Measurements from ENCODE around the gene RASSF3. TPM values are rescaled to one million over a fixed set of nuclear protein-coding genes. Genes with fewer than 3 reads are reported as not detected.
"Not testable (repeated sequence)": the region's sequence is repeated elsewhere in the genome, so short reads cannot be mapped to it uniquely, and the experiment has no call there.

RASSF3 gene
- total RNA-seq, 1 donor from 2014 or later: 37.1 TPM

DNA sequence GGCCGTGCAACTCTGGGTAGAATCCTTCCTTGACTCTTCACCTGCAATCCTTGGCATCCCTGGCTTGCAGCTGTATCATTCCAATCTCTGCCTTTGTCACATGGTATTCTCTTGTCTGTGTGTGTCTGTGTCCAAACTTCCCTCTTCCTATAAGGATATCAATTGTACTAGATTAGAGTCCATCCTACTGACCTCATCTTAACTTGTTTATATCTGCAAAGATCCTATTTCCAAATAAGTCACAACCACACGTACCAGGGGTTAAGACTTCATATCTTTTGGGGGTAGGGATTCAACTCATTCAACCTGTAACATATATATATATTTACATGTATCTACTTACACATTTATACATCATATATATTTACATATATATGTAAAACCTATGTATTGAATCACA is 29.6 kb upstream of the RASSF3 start:
- peaks cover 6% of the 10 kb centered on the region for H3K27me3 Mint-ChIP-seq (ENCODE audit: insufficient read depth)
- intact Hi-C loops (cut with micrococcal nuclease): no loop called here
- H3K4me1 Mint-ChIP-seq (ENCODE audit: low read depth): peaks cover 13% of the 10 kb centered on the region
- peaks cover 7% of the 10 kb centered on the region for H3K9me3 Mint-ChIP-seq
- H3K36me3 Mint-ChIP-seq (ENCODE audit: low read depth): no peaks in the 10 kb centered on the region
- H3K27ac Mint-ChIP-seq: no peak overlapping the region
- DNase-seq (ENCODE audit: low spot score): no peak
- H3K4me3 Mint-ChIP-seq: no peak overlapping the region

DNA sequence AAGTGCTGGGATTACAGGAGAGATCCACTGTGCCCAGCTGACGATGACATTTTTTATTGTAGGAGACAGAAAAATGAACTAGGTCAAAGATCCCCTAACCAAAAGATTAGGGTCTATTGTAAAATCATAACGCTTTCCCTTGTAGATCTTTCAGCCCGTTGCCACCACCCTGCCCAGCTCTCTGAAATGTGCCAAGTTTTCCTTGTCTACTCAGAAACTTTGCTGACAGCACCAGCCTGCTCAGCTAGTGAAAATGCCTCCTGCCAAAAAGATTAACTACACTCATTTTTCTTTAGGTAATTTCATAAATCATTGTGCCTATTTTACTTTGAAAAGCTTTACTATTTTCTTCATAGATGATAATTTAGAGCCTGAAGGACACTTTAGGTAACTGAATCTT is 28.2 kb upstream of the RASSF3 start:
- Mint-ChIP-seq H3K27me3 (ENCODE audit: insufficient read depth) (peaks cover 6% of the 10 kb centered on the region), H3K36me3 (ENCODE audit: low read depth) (no peaks in the 10 kb centered on the region), H3K4me1 (ENCODE audit: low read depth) (peaks cover 13% of the 10 kb centered on the region), H3K4me3 (no peak overlapping the region), H3K9me3 (no peaks in the 10 kb centered on the region), H3K27ac (no peak overlapping the region)
- intact Hi-C loops (cut with micrococcal nuclease): no loop called here
- no peak for DNase-seq (ENCODE audit: low spot score)

DNA sequence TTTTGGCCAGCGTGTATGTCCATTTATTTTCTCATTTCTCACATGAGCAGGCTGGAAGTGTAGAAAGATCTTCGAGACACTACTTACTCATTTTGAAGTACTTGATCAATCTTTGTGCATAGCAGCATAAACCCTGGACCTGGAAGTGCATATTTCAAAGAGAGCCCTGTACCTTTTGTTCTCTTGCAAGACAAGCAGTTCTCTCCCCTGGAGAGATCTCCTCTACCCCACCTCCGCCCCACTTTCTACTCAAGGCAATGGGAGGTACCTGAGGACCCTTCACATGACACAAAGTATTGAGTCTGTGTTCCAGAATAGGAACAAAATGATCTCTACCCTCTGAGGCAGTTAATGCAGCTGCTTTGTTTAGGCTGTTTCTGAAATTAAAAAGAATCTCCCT is 27.4 kb upstream of the RASSF3 start:
- intact Hi-C loops (cut with micrococcal nuclease): no loop called here
- H3K36me3 Mint-ChIP-seq (ENCODE audit: low read depth): no peaks in the 10 kb centered on the region
- no peak for DNase-seq (ENCODE audit: low spot score)
- H3K4me3 Mint-ChIP-seq: no peak overlapping the region
- peaks cover 13% of the 10 kb centered on the region for H3K4me1 Mint-ChIP-seq (ENCODE audit: low read depth)
- no peak overlapping the region for H3K27ac Mint-ChIP-seq
- H3K9me3 Mint-ChIP-seq: no peaks in the 10 kb centered on the region
- H3K27me3 Mint-ChIP-seq (ENCODE audit: insufficient read depth): peaks cover 6% of the 10 kb centered on the region

DNA sequence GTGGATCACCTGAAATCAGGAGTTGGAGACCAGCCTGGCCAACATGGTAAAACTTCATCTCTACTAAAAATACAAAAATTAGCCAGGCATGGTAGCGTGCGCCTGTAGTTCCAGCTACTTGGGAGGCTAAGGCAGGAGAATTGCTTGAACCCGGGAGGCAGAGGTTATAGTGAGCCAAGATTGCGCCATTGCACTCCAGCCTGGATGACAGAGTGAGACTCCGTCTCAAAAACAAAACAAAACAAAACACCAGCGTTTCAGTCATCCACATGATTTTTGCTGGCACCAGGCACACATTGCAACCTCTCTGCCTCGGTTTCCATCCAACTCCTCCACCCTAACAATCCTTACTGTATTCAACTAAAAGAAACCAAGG is 26.9 kb upstream of the RASSF3 start:
- intact Hi-C loops (cut with micrococcal nuclease); DNase-seq (ENCODE audit: low spot score); H3K27ac Mint-ChIP-seq; H3K27me3 Mint-ChIP-seq (ENCODE audit: insufficient read depth); H3K9me3 Mint-ChIP-seq; H3K4me3 Mint-ChIP-seq; H3K36me3 Mint-ChIP-seq (ENCODE audit: low read depth): not testable (repeated sequence)
- peaks cover 13% of the 10 kb centered on the region for H3K4me1 Mint-ChIP-seq (ENCODE audit: low read depth)

DNA sequence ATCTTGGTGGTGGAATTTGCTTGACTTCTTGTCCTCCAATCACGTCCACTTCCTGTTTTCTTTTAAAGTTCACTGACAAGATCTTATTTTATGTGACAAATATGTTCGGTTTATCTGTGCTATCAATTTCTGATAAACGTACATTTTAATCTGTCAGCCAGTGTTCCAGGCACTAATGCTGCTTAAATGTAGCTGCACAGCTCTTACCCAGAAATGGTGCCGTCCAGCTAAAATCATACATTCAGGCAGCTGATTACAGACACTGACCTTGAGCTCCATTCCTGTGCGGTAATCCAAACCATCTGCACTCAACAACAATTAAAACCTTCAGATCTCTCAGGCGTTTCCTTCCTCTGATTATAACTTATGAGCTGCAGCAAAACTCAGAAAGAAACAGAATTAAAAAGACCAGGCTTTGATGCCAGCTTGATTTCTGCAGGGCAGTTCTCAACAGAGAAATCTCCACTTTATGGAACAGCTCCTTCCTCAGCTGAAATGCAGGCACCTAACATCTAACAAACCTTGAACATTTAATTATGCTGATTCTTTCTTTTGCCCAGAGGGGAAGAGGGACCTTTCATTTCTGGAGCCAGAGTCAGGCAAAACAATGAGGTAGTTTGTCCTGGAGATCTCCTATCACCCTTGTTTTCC is 26.4 kb upstream of the RASSF3 start:
- peaks cover 13% of the 10 kb centered on the region for H3K4me1 Mint-ChIP-seq (ENCODE audit: low read depth)
- H3K27me3 Mint-ChIP-seq (ENCODE audit: insufficient read depth): peaks cover 6% of the 10 kb centered on the region
- DNase-seq (ENCODE audit: low spot score): no peak
- H3K36me3 Mint-ChIP-seq (ENCODE audit: low read depth): no peaks in the 10 kb centered on the region
- intact Hi-C loops (cut with micrococcal nuclease): no loop called here
- no peak overlapping the region for H3K27ac Mint-ChIP-seq
- H3K4me3 Mint-ChIP-seq: no peak overlapping the region
- H3K9me3 Mint-ChIP-seq: no peaks in the 10 kb centered on the region

DNA sequence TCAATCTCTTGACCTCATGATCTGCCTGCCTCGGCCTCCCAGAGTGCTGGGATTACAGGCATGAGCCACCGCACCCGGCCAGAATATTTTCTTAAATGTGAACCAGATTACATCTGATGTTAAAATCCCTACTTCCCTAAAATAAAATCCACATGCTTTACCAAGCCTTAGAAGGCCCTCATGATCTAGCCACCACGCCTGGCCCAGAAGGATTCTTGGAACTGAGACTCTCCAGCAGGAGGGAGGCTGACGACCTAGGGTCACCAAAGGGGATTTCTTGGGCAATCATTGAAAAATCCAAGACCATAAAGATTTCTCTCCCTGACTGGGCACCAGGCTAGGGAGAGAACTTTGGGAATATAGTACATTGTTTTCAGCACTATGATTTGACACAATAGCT is 25.2 kb upstream of the RASSF3 start:
- Mint-ChIP-seq H3K27me3 (ENCODE audit: insufficient read depth) (peaks cover 6% of the 10 kb centered on the region), H3K27ac (no peak overlapping the region), H3K4me3 (no peak overlapping the region), H3K36me3 (ENCODE audit: low read depth) (no peaks in the 10 kb centered on the region), H3K4me1 (ENCODE audit: low read depth) (peaks cover 13% of the 10 kb centered on the region), H3K9me3 (no peaks in the 10 kb centered on the region)
- intact Hi-C loops (cut with micrococcal nuclease): no loop called here
- no peak for DNase-seq (ENCODE audit: low spot score)

DNA sequence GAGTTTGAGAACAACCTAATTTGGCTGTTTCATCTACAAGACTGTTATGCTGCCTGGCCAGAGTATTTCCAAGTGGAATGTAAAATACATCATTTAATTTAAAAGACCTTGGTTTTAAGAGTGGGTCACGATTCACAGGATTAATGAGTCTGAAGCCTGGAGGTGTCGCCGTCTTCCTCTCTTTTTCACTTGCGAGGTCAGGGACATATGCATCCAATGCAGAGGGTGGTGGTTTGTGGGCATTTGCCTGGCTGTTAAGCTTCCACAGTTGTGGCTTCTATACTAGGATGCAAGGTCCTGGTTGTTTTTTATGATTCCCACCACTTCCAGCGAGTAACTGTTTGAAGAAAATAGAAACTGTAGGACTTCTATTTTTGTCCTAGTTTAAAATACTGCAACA is 22.8 kb upstream of the RASSF3 start:
- no peaks in the 10 kb centered on the region for H3K36me3 Mint-ChIP-seq (ENCODE audit: low read depth)
- DNase-seq (ENCODE audit: low spot score): no peak
- intact Hi-C loops (cut with micrococcal nuclease): no loop called here
- peaks cover 13% of the 10 kb centered on the region for H3K4me1 Mint-ChIP-seq (ENCODE audit: low read depth)
- H3K9me3 Mint-ChIP-seq: no peaks in the 10 kb centered on the region
- peaks cover 7% of the 10 kb centered on the region for H3K27me3 Mint-ChIP-seq (ENCODE audit: insufficient read depth)
- no peak overlapping the region for H3K4me3 Mint-ChIP-seq
- H3K27ac Mint-ChIP-seq: no peak overlapping the region

DNA sequence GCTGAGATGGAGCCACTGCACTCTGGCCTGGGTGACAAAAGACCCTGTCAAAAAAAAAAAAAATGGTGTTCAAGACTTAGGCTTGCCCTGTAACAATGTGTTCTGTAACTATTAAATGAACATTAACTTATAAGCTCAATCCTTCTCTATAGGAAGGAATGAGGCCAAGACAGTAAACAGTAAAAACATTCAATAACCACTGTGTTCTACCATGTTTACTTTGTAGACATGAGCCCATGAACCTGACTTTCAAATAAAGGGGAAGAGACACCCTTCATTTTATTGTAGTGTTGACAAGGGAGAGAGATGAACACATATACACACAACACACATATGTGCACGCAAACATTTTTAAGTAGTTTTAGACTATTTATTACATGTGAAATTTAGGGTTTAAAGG is 20.1 kb upstream of the RASSF3 start:
- Mint-ChIP-seq H3K27ac (no peak overlapping the region), H3K4me1 (ENCODE audit: low read depth) (no peaks in the 10 kb centered on the region), H3K27me3 (ENCODE audit: insufficient read depth) (peaks cover 11% of the 10 kb centered on the region), H3K9me3 (no peaks in the 10 kb centered on the region), H3K36me3 (ENCODE audit: low read depth) (no peaks in the 10 kb centered on the region), H3K4me3 (no peak overlapping the region)
- intact Hi-C loops (cut with micrococcal nuclease): no loop called here
- no peak for DNase-seq (ENCODE audit: low spot score)

DNA sequence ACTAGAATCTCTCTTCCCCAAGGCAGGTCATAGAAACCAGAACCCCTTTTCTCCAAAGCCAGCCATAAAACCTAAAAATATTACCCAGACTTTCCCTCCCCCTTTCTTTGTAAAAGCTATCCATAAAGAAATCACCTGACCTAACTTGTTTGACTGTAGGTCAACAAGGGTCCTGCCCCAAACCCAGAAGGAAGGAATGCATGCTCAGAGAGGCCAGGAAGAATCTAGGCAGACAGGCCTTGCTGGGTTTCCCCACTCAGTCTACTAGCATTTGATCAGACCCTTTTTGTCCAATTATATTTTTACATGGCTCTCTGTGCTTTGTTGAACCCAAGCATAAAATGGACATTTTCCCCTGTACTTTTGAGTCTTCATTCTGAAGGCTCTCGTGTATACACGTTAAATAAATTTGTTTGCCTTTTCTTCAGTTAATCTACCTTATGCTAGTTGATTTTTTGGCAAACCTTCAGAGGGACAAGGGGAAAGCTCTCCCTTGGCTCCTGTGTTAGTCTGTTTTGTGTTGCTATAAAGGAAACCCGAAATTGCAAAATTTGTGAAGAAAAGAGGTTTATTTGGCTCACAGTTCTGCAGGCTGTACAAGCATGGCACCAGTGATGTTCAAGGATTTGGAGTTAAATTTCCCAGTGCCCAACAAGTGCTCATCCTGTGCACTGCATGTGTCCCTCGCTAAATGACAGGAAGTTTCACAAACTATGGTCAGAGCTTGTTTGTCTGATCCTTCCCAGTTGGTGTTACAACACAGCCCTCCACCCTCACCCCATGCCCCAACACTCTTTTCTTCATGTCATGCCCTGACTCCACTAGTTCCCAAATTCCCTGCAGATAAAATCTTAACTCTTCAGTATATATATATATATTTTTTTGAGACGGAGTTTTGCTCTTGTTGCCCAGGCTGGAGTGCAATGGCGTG is 14.2 kb upstream of the RASSF3 start:
- Mint-ChIP-seq H3K4me1 (ENCODE audit: low read depth) (peaks cover 20% of the 10 kb centered on the region), H3K36me3 (ENCODE audit: low read depth) (no peaks in the 10 kb centered on the region), H3K9me3 (no peaks in the 10 kb centered on the region), H3K27me3 (ENCODE audit: insufficient read depth) (peaks cover 17% of the 10 kb centered on the region), H3K27ac (no peak overlapping the region), H3K4me3 (no peak overlapping the region)
- intact Hi-C loops (cut with micrococcal nuclease): no loop called here
- DNase-seq (ENCODE audit: low spot score): no peak

DNA sequence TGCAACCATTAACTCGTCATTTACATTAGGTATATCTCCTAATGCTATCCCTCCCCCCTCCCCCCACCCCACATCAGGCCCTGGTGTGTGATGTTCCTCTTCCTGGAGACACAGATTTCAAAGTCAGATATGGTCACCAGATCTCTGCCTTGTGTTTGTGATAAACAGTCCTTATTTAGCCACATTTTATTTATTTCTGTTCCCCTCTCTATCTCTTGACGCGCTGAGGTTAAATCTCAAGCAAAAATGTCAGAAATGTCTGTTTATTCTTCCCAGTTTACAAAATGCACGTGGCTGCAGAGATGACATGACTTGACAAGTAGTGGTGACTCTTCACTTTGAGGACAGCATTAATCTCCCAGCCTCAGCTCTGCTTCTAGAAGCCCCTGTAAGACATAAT is 11.5 kb upstream of the RASSF3 start:
- no peak for DNase-seq (ENCODE audit: low spot score)
- Mint-ChIP-seq H3K27ac (no peak overlapping the region), H3K4me3 (no peak overlapping the region), H3K36me3 (ENCODE audit: low read depth) (no peaks in the 10 kb centered on the region), H3K9me3 (no peaks in the 10 kb centered on the region), H3K4me1 (ENCODE audit: low read depth) (peaks cover 20% of the 10 kb centered on the region), H3K27me3 (ENCODE audit: insufficient read depth) (peaks cover 8% of the 10 kb centered on the region)
- intact Hi-C loops (cut with micrococcal nuclease): loop anchor here (1.0 kb wide), 1 partner anchor 10 kb away; no protein-coding TSS in a partner anchor

DNA sequence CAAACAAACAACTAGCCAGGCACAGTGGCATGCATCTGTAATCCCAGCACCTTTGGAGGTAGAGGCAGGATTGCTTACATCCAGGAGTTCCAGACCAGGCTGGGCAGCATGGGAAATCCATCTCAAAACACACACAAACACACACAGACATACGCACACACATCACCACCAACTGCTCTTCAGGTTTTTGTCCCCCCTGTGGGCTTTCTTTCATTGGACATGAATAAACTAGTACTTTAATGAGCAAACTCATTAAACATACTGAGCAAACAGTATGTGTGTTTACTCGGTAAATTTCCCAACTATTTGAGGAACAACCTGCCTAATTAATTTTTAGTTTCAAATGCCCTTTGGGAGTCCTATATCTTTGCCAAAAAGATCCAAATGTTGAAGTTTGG is 10.1 kb upstream of the RASSF3 start:
- Mint-ChIP-seq H3K36me3 (ENCODE audit: low read depth) (no peaks in the 10 kb centered on the region), H3K4me3 (no peak overlapping the region), H3K27me3 (ENCODE audit: insufficient read depth) (peaks cover 8% of the 10 kb centered on the region), H3K4me1 (ENCODE audit: low read depth) (peaks cover 20% of the 10 kb centered on the region), H3K9me3 (no peaks in the 10 kb centered on the region), H3K27ac (no peak overlapping the region)
- no peak for DNase-seq (ENCODE audit: low spot score)
- intact Hi-C loops (cut with micrococcal nuclease): no loop called here

DNA sequence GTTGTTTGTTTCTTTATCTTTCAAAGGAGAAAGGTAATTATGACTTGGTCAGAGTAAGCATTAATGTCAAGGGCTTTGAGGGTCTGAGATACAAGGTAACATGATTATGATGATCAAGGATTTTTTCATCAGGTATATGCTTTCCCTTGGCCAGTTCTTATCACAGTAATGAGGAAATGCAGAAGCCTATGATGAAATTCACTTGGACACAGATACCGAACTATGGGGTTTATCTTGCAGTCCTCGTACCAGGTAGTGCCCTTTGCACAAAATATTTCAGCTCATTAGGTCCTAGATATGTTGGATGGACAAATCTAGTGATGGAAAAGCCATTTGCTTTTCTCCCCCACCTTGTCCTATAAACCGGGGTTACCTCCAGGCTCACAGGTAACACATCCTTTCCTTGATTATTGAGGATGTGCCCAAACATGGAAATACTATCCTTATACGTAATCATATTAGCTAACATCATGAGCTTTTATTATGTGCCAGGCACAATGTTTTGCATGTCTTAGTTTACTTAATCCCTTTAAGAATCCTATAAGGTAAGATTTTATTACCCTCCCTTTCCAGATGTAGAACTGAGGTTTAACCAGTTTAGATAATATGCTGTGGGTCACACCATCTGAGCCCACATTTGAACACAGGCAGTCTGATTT is 7.0 kb upstream of the RASSF3 start:
- peaks cover 7% of the 10 kb centered on the region for H3K27me3 Mint-ChIP-seq (ENCODE audit: insufficient read depth)
- H3K36me3 Mint-ChIP-seq (ENCODE audit: low read depth): no peaks in the 10 kb centered on the region
- intact Hi-C loops (cut with micrococcal nuclease): no loop called here
- H3K4me3 Mint-ChIP-seq: no peak overlapping the region
- H3K27ac Mint-ChIP-seq: no peak overlapping the region
- no peaks in the 10 kb centered on the region for H3K9me3 Mint-ChIP-seq
- DNase-seq (ENCODE audit: low spot score): no peak
- H3K4me1 Mint-ChIP-seq (ENCODE audit: low read depth): peaks cover 15% of the 10 kb centered on the region
